Measurements from ENCODE around the gene STEAP3. TPM values are rescaled to one million over a fixed set of nuclear protein-coding genes. Genes with fewer than 3 reads are reported as not detected.

STEAP3 gene
- total RNA-seq, 1 experiment from 2014 or later: 27.3 TPM

GRCh38 chr2:119259296-119259860 lies 35.7 kb downstream of the STEAP3 start:
- intact Hi-C loops (cut with micrococcal nuclease): no loop called here
- Histone ChIP-seq H3K36me3 (ENCODE audit: low read depth, low read length) (peaks cover 8% of the 10 kb centered on the region; the same call in 1 of the 2 replicates), H3F3A (ENCODE audit: low read length, unreplicated experiment) (no peaks in the 10 kb centered on the region), H3K27ac (ENCODE audit: low read length) (no peak overlapping the region), H3K4me3 (ENCODE audit: low read length) (no peak overlapping the region), H3K4me2 (ENCODE audit: low read length) (no peak overlapping the region), H3K9ac (ENCODE audit: low read length) (no peak overlapping the region), H3K9me3 (ENCODE audit: low read length) (no peaks in the 10 kb centered on the region), H3K9me2 (replicated peaks; ENCODE audit: low read length) (no peaks in the 10 kb centered on the region), H3K79me2 (ENCODE audit: low read length) (peaks cover 6% of the 10 kb centered on the region; the same call in 1 of the 2 replicates), H4K20me1 (ENCODE audit: low read length) (no peaks in the 10 kb centered on the region), H3K27me3 (ENCODE audit: low read length) (no peaks in the 10 kb centered on the region), H3K4me1 (ENCODE audit: insufficient read depth, low read length) (peaks cover 20% of the 10 kb centered on the region), H2AFZ (ENCODE audit: low read length) (no peak overlapping the region)
- no peak for ATAC-seq
- CTCF ChIA-PET: no interaction called here
- POLR2A ChIA-PET (ENCODE audit: unreplicated experiment): interaction anchor here (0.6 kb wide), 1 partner anchor 974 kb away, joined by 3 read pairs; no protein-coding TSS in a partner anchor
- no TSS peak for BruUV-seq (replicated peaks)
- TF ChIP-seq EZH2phosphoT487 (IDR thresholded peaks at IDR 0.05; ENCODE audit: borderline replicate concordance, low read length) (no peak), CTCF (conservative IDR thresholded peaks at IDR 0.05; ENCODE audit: low read depth, low read length) (no peak), EZH2 (IDR thresholded peaks at IDR 0.05; ENCODE audit: low read length, unreplicated experiment) (no peak)
- DNase-seq: no peak

GRCh38 chr2:119260646-119261492 lies 37.2 kb downstream of the STEAP3 start:
- no peak overlapping the region for H2AFZ ChIP-seq (ENCODE audit: low read length)
- no peak for TF ChIP-seq EZH2phosphoT487 (IDR thresholded peaks at IDR 0.05; ENCODE audit: borderline replicate concordance, low read length)
- TF ChIP-seq CTCF (conservative IDR thresholded peaks at IDR 0.05; ENCODE audit: low read depth, low read length): no peak
- no peak for TF ChIP-seq EZH2 (IDR thresholded peaks at IDR 0.05; ENCODE audit: low read length, unreplicated experiment)
- H4K20me1 ChIP-seq (ENCODE audit: low read length): no peaks in the 10 kb centered on the region
- H3K4me2 ChIP-seq (ENCODE audit: low read length): no peak overlapping the region
- no peaks in the 10 kb centered on the region; the same call in 1 of the 2 replicates for H3K36me3 ChIP-seq (ENCODE audit: low read depth, low read length)
- no peaks in the 10 kb centered on the region for H3K27me3 ChIP-seq (ENCODE audit: low read length)
- no peaks in the 10 kb centered on the region for H3K9me2 ChIP-seq (replicated peaks; ENCODE audit: low read length)
- ATAC-seq (no peak), DNase-seq (no peak)
- intact Hi-C loops (cut with micrococcal nuclease): no loop called here
- no peaks in the 10 kb centered on the region for H3K79me2 ChIP-seq (ENCODE audit: low read length)
- H3K4me1 ChIP-seq (ENCODE audit: insufficient read depth, low read length): peaks cover 10% of the 10 kb centered on the region
- BruUV-seq (replicated peaks): no TSS peak
- H3K4me3 ChIP-seq (ENCODE audit: low read length): no peak overlapping the region
- POLR2A ChIA-PET (ENCODE audit: unreplicated experiment): no interaction called here
- H3K27ac ChIP-seq (ENCODE audit: low read length): no peak overlapping the region
- H3F3A ChIP-seq (ENCODE audit: low read length, unreplicated experiment): no peaks in the 10 kb centered on the region
- no peak overlapping the region for H3K9ac ChIP-seq (ENCODE audit: low read length)
- no peaks in the 10 kb centered on the region for H3K9me3 ChIP-seq (ENCODE audit: low read length)
- CTCF ChIA-PET: no interaction called here

All from PC-3 (cell line).